Measurements from ENCODE around the gene BBS2. TPM values are rescaled to one million over a fixed set of nuclear protein-coding genes. Genes with fewer than 3 reads are reported as not detected.

BBS2 gene
- total and polyA plus RNA-seq, 2 of the 13 experiments (the other 11 are each of a cell fraction or from before 2014, with no cell fraction given): 59.7 to 68.3 TPM

GRCh38 chr16:56551796-56552738, 32.2 kb upstream of the BBS2 start (continued):
- TF ChIP-seq ZNF329 (CRISPR knock-in tag; IDR thresholded peaks at IDR 0.05; ENCODE audit: low read depth) (no peak), ZBTB34 (CRISPR knock-in tag; IDR thresholded peaks at IDR 0.05) (no peak), EZH2 (conservative IDR thresholded peaks at IDR 0.05; ENCODE audit: low read depth, low read length) (no peak), ZNF446 (CRISPR knock-in tag; IDR thresholded peaks at IDR 0.05) (no peak), DNMT1 (CRISPR knock-in tag; IDR thresholded peaks at IDR 0.05) (no peak), CERS6 (CRISPR knock-in tag; IDR thresholded peaks at IDR 0.05) (no peak), ZBED4 (CRISPR knock-in tag; IDR thresholded peaks at IDR 0.05; ENCODE audit: borderline replicate concordance) (peak; percentile 35; the same call in 1 of the 2 replicates), SRSF4 (IDR thresholded peaks at IDR 0.05; ENCODE audit: low read depth, low read length, poor library complexity, severe bottlenecking) (no peak), HOXA9 (CRISPR knock-in tag; IDR thresholded peaks at IDR 0.05; ENCODE audit: borderline replicate concordance) (no peak), PAWR (CRISPR knock-in tag; IDR thresholded peaks at IDR 0.05; ENCODE audit: borderline replicate concordance) (no peak), GPBP1L1 (CRISPR knock-in tag; IDR thresholded peaks at IDR 0.05) (no peak), NPAS2 (CRISPR knock-in tag; IDR thresholded peaks at IDR 0.05; ENCODE audit: borderline replicate concordance) (no peak), ZNF280B (CRISPR knock-in tag; IDR thresholded peaks at IDR 0.05; ENCODE audit: borderline replicate concordance) (no peak), ADNP (CRISPR knock-in tag; IDR thresholded peaks at IDR 0.05) (no peak), PAX8 (CRISPR knock-in tag; IDR thresholded peaks at IDR 0.05; ENCODE audit: borderline replicate concordance) (no peak), ATAD3A (CRISPR knock-in tag; IDR thresholded peaks at IDR 0.05) (no peak), ZNF468 (CRISPR knock-in tag; IDR thresholded peaks at IDR 0.05) (no peak), KDM5B (CRISPR knock-in tag; IDR thresholded peaks at IDR 0.05; ENCODE audit: borderline replicate concordance) (0 out of 2 replicates have a peak, but pooled peaks have one; percentile 48), ZNF3 (CRISPR knock-in tag; IDR thresholded peaks at IDR 0.05) (no peak)

Data from HepG2 (cell line).